HCT116 (cell line): Measurements from ENCODE around the gene MAGEC3. TPM values are rescaled to one million over a fixed set of nuclear protein-coding genes. Genes with fewer than 3 reads are reported as not detected.

Experiments used
- total RNA-seq: library from RNA; stranded (reverse); gene quantifications from one replicate; pipeline ENCODE4 v1.2.1, GENCODE V29; 2021; ENCODE audit not compliant: unreplicated experiment

The MAGEC3 gene
- total RNA-seq, 1 experiment from 2014 or later = not detected

Other genes with a start within 250 kb of the MAGEC3 start
- gene SPANXA2, start 248.6 kb upstream of the MAGEC3 start, total RNA-seq = not detected
- not detected for gene SPANXD, start 139.6 kb upstream of the MAGEC3 start, total RNA-seq
- not detected for gene MAGEC1, start 65.6 kb downstream of the MAGEC3 start, total RNA-seq